ENCODE measurements around the gene SLC13A3.

The SLC13A3 gene

GRCh38 chr20:46555370-46555956, 95.8 kb downstream of the SLC13A3 start:
- DNase-seq = no peak
- no peak for ATAC-seq

GRCh38 chr20:46554828-46555227, 96.4 kb downstream of the SLC13A3 start:
- DNase-seq (no peak), ATAC-seq (no peak)

GRCh38 chr20:46553926-46554325, 97.3 kb downstream of the SLC13A3 start:
- no peak for ATAC-seq

GRCh38 chr20:46552460-46553420, 98.5 kb downstream of the SLC13A3 start:
- ATAC-seq = peak; percentile 93
- peak; percentile 57 for DNase-seq

More at GRCh38 chr20:46553926-46554325, 97.3 kb downstream of the SLC13A3 start:
- no peak for DNase-seq

GRCh38 chr20:46551522-46552381, 99.5 kb downstream of the SLC13A3 start:
- ATAC-seq = no peak
- DNase-seq = no peak

GRCh38 chr20:46550461-46550860, 100.8 kb downstream of the SLC13A3 start, which contains the start of gene OCSTAMP:
Gene OCSTAMP, minus strand, starts transcription at chr20:46550654. Its CDS starts 94 bp downstream, at chr20:46550560.
- no peak for DNase-seq
- no peak for ATAC-seq

GRCh38 chr20:46549188-46549972, 101.9 kb downstream of the SLC13A3 start:
- no peak for ATAC-seq
- DNase-seq = no peak

GRCh38 chr20:46548688-46549087, 102.6 kb downstream of the SLC13A3 start:
- no peak for DNase-seq

GRCh38 chr20:46547995-46548394, 103.3 kb downstream of the SLC13A3 start:
- DNase-seq (no peak), ATAC-seq (no peak)

More at GRCh38 chr20:46548688-46549087, 102.6 kb downstream of the SLC13A3 start:
- ATAC-seq = no peak

- DNase-seq (no peak), ATAC-seq (no peak)
Observed at GRCh38 chr20:46546936-46547335, 104.3 kb downstream of the SLC13A3 start.

GRCh38 chr20:46546298-46546697, 105.0 kb downstream of the SLC13A3 start:
- no peak for DNase-seq
- no peak for ATAC-seq

GRCh38 chr20:46545827-46546138, 105.5 kb downstream of the SLC13A3 start:
- no peak for ATAC-seq
- DNase-seq = no peak

- ATAC-seq = peak; percentile 91
- peak; percentile 47 for DNase-seq
Observed at GRCh38 chr20:46545077-46545826, 106.0 kb downstream of the SLC13A3 start.

GRCh38 chr20:46544576-46544975, 106.7 kb downstream of the SLC13A3 start:
- ATAC-seq = no peak
- DNase-seq = no peak

- ATAC-seq = no peak
- no peak for DNase-seq
Observed at GRCh38 chr20:46543959-46544358, 107.3 kb downstream of the SLC13A3 start.

GRCh38 chr20:46543033-46543432, 108.2 kb downstream of the SLC13A3 start:
- no peak for DNase-seq
- no peak for ATAC-seq

GRCh38 chr20:46541229-46541935, 109.9 kb downstream of the SLC13A3 start:
- ATAC-seq (no peak), DNase-seq (no peak)

GRCh38 chr20:46539113-46539512, 112.1 kb downstream of the SLC13A3 start:
- ATAC-seq = no peak

GRCh38 chr20:46530640-46531039, 120.6 kb downstream of the SLC13A3 start:
- DNase-seq (no peak), ATAC-seq (no peak)

More at GRCh38 chr20:46539113-46539512, 112.1 kb downstream of the SLC13A3 start:
- DNase-seq = no peak

- no peak for ATAC-seq
- DNase-seq = no peak
Observed at GRCh38 chr20:46523696-46524328, 127.4 kb downstream of the SLC13A3 start.

Data from stimulated activated naive CD8-positive, alpha-beta T cell treated with anti-CD3 and anti-CD28 coated beads, Interleukin-15, Interleukin-2, amounts not matched to agents 100 U/mL and 50 U/mL, for 24 hours (primary cell).